NCI-H460 (cell line): Measurements from ENCODE around the gene TIAL1. TPM values are rescaled to one million over a fixed set of nuclear protein-coding genes. Genes with fewer than 3 reads are reported as not detected.

Experiments used
- DNase-seq: peaks from one replicate; pipeline ENCODE4 v3.0.0-alpha.2; 2016; ENCODE audit warnings: low read depth; ENCODE audit errors: extremely low read depth
- total RNA-seq: library from RNA; depleted of rRNA; stranded (reverse); fragments of >200 nt; shearing (Covaris generic); gene quantifications from 2 replicates; pipeline ENCODE4 v1.2.3, GENCODE V29; 2014

The TIAL1 gene
- total RNA-seq, 1 experiment from 2014 or later = 81.3 TPM

- no peak for DNase-seq
Observed at GRCh38 chr10:119555178-119555784, 41.5 kb downstream of the TIAL1 start.

DNA sequence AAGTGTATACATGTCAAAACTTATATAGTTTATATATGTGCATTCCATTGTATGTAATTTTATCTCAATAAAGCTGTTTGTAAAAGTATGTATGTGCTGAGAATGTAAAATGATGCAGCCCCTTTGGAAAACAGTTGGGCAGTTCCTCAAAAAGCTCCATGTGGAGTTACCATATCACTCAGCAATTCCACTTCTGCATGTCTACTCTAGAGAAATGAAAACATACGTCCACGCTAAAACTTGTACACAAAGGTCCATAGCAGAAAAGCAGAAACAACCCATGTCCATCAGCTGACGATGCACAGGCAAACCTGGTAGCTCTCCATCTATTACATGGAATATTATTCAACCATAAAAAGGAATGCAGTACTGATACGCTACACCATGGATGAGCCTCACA is 45.9 kb downstream of the TIAL1 start:
- DNase-seq = no peak

DNA sequence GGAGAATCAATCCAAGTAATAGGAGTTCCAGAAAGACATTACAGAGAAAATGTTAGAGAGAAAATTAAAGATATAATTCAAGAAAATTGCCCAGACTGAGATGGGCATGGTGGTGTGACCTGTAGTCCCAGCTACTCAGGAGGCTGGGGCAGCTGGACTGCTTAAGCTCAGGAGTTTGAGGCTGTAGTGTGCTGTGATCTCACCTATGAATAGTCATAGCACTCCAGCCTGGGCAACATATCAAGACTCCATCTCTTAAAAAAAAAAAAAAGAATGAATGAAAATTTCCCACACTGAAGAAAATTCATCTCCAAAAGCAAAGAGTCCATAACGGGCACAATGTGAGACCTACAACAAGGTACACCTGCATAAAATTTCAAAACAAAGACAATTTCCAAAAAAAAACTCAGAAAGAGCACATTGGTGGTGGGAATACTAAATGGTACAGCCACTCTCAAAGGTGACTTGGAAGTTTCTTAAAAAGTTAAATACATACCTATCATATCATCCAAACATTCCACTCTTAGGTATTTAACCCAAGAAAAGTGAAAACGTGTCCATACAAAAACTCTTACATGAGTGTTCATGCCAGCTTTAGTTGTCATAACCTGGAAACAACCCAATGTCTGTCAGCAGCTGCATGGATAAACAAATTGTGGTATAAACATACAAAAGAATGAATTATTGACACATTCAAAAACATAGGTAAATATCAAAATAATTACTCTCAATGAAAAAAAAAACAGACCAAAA is 47.3 kb downstream of the TIAL1 start:
- DNase-seq = no peak

DNA sequence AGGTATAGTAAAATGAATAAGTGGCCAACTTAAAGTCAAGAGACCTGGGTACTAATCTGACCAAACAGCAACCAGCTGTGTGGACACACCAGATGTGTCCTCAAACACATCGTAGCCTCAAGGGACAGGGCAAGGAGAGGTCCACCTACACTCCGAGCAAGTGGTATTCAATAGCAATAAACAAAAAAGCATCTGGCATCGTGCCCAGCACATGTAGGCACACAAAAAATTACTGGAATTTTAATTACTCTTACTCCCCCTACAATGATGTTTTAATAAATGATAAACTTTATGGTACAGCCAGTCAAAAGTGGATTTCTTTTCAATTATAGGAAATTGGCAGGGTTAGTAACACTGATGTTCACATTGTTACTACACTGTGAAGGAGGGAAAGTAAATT is 50.8 kb downstream of the TIAL1 start:
- no peak for DNase-seq

DNA sequence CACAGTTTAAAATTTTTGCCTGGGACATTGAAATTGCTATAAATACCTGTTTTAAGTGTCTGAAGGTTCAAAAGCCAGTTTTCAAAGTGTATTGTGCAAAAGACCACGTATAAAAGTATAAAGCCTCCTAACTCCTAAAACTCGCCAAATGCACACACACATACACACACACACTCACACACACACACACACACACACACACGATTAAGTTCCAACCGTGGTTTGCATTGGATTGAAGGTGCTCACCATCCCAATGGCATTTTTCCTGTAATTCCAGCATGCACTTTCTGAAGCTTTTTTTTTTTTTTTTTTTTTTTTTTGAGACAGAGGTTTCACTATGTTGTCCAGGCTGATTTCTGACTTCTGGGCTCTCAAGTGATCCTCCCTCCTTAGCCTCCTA is 51.5 kb downstream of the TIAL1 start:
- DNase-seq = no peak

GRCh38 chr10:119543814-119544642 is 52.7 kb downstream of the TIAL1 start:
- no peak for DNase-seq

- DNase-seq = peak; percentile 44
Observed at GRCh38 chr10:119542988-119543813, 53.6 kb downstream of the TIAL1 start.

GRCh38 chr10:119542357-119542987 is 54.3 kb downstream of the TIAL1 start, which contains the start of gene RGS10:
Gene RGS10, minus strand, starts transcription at chr10:119542719. Its CDS starts 81 bp downstream, at chr10:119542638.
- peak; percentile 69 for DNase-seq

DNA sequence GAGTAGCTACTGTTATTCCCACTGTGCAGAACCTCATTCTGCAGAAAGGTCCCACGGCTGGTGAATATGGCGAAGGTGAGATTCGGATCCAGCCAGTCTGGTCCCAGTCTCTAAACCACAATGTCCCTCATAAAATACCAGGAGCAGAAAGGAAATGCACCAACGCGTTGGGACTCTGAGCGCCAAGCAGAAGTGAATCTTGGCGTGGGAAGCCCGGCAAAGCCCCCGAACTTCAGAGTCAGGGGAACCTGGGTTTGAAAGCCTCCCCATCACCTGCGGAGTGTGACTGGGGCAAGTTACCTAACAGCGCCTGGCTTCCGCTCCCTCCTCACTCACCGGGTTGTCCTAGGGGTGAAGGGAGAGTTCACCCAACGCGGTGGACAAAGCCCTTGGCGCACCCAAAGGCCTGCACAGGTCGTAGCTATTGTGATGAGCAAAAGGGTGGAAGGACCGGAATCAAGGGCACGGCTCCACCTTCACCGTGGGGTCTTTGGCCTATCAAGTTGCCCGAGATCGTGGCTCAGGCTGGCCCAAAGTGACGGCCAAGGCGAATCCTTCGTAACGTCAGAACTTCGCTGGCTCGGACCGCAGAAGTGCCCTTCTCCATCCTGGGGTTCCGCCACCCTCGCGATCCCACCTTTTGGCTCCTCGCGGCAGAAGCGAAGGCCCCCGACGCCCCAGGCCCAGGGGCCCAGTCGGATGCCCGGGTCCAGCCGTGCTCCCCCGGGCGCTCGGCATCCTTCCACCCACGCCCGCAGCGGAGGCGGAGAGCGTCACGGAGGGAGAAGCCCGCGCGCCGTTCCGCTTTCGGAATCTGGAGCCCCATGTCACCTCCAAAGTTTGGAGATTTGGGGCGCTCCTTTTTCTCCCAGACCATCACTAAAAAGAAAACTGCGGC is 55.1 kb downstream of the TIAL1 start:
- no peak for DNase-seq

DNA sequence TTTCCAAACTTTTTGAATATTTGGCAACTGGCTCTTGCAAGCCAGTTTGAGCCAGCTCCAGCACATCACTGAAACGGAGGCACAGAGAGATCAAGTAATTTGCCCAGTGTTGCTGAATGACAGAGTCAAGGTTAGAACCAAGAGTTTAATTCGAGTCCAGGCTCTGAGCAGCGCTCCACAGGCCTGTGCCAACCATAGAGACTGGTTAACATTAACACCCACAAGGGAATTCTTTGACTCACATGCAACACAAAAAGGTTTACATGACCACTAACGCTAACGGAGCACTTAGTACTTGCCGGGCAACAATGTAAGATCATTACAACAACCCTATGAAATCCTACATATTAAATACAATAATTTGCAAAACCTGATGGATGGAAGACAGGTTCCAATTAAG is 55.7 kb downstream of the TIAL1 start:
- no peak for DNase-seq

- DNase-seq = no peak
Observed at GRCh38 chr10:119540038-119540437, 56.7 kb downstream of the TIAL1 start.

DNA sequence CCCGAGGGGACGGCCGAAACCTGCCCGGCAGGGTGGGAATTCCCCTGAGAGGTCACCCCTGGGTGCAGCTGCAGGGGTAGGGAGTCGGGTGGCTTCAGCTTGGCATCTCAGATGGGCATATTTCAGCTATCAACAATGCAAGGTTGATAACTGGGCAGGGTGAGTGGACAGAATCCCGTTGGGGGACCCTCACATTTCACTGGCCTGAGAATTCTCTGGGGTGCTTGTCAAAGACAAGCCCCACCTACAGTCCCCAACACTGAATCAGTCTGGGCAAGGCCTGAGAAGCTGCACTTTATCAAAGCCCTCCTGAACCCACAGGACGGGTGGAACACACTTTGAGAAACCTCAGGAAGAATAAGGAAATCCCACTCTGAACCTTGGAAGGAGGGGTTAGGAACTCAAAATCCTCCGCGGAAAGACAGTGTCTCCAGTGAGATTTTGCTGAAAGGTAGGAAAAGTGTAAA is 57.4 kb downstream of the TIAL1 start:
- DNase-seq = no peak

DNA sequence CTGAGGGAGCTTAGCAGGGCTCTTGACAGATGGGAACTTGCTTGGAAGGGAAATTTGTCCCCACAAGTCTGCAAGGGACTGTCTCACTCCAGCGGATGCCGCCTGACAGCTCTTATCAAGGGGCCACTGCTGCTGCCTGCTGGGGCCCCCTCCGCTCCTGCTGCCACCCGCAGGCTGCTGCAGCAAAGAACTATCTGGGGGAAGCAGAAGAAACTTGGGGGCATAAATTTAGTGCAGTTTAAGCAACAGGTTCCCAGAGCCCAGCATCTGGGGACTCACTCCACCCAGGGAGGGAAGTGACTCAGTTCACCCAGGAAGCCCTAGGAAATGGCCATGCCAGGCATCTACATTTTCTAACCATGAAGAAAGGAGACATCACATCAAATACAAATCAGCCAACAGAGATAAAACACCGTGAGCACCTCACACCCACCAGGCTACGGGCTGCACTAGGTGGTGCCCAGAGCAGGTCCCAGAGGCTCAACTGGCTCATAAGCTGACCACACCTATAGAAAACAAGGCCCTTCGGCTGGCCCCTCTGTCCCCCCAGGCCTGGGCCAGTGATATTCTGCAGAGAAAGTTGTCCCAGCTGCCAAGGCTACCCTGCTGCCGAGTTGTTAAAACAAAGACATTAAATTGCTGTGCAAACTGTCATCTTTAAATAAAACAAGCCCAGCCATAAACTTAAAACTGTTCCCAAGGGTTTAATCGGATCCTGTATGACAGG is 58.0 kb downstream of the TIAL1 start:
- no peak for DNase-seq

DNA sequence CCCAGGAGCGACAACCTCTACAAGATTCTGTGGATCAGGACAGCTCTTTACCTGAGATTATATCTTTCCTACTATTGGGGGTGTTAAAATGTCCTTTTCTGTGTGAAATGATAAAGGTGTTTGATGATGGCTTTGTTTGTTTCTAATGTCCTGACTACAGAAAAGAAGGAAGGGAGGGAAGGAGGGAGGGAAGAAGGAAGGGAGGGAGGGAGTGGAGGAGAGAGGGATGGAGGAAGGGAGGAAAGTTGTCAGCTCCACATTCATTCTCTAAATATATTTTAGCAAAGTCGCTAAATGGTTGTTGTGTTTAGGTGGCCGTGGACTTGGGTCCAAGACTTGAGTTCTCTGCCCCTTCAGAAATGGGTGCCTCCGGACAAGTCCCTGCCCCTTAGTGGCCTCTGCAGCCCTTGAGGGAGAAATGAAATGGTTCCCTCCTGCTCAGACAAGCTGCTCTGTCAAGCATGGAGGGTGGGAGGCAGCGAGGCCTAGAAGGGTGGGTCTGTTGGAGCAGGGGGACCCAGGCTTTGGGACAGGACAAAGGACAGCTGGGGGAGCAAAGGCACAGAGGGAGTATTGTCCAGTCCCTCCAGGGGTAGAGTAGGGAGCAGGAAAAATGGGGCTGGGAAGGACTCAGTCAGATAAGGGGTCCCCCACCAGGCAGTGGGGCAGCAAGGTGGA is 58.7 kb downstream of the TIAL1 start:
- no peak for DNase-seq

DNA sequence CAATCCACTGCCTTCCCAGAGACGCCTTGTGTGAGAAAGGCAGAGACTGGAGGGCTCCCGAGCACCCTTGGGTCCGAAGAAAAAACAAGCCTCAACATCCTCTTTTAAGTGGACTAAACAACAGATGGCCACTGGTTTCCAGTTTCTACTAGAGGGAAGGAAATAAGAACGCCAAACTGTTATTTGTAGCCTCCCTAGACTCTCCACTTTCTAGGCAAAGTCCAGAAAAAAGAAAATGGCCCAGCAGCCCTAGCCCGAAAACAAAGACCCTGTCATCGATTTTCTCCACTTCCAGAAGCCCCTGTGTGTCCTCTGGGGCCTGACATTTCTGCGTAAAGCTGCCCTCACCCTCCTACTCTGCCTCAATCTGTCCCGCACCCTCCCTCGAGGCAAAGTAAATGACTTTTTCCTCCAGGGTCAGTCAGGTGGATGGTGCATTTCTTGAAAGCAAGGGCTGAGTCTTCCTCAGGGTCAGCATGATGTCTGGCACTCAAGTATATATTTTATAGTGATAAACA is 60.2 kb downstream of the TIAL1 start:
- DNase-seq = no peak

DNA sequence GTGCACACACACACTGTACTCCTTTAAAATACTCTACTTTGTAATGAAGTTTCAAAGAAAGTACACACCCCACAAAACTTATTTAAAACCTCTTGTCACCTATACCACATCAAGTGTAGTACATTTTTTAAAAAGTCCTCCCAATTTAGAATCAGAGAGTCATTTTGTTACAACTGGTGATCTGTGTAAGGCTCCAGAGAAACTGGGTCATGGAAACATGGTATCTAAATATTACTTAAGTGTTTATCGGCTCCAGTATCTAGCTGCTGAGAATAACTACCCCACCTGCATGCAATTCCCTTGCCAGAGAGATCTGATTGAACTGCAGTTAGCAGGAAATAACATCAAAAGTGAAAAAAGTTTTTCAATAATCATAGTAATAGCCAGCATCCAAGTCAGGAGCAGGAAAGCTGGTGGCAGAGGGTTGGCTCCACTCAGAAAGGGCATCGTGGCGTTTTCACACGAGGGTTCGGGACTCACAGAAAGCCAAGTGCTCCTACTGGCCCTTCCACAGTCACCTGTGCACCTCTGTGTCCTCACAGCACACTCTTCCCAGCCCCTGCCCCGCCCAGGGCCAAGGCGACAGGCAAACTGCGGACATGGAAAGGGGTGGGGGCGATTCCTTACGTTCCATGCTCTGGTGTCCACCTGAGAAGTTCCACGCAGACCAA is 60.8 kb downstream of the TIAL1 start:
- no peak for DNase-seq

GRCh38 chr10:119535305-119535704 is 61.5 kb downstream of the TIAL1 start:
- DNase-seq = no peak
